MCF 10A (cell line): ENCODE data around the gene LAMB2. TPM values are rescaled to one million over a fixed set of nuclear protein-coding genes. Genes with fewer than 3 reads are reported as not detected.

Experiments
- BruUV-seq: library from RNA; stranded (reverse); fragments of 400-500 nt; replicated peaks from 2 replicates; lab custom pipeline; 2021; lab: Mats Ljungman, UMichigan
- CTCF ChIA-PET: fragments of 300-600 bp; sonication (Branson Sonifier 250); formaldehyde crosslinking; extraction: SDS; loops from one replicate; lab custom pipeline; 2021; ENCODE audit warnings: antibody characterized with exemption, inconsistent platforms; lab: Yijun Ruan, JAX
- POLR2A ChIA-PET: fragments of 300-600, 350-650 bp; sonication (Branson Sonifier 250); formaldehyde crosslinking; extraction: SDS; loops from one replicate; lab custom pipeline; 2020; ENCODE audit warnings: antibody characterized with exemption, inconsistent platforms; lab: Yijun Ruan, JAX
- DNase-seq: peaks from one replicate; pipeline ENCODE4 v3.0.0-alpha.2; 2018; ENCODE audit not compliant: unreplicated experiment
- H3K27ac Mint-ChIP-seq: one replicate; pipeline ENCODE4 v1.8.0; 2022; ENCODE audit warnings: mild to moderate bottlenecking, low read depth, mixed read lengths; ENCODE audit not compliant: unreplicated experiment
- H3K27me3 Mint-ChIP-seq: one replicate; pipeline ENCODE4 v1.8.0; 2022; ENCODE audit warnings: mixed read lengths; ENCODE audit not compliant: insufficient read depth, unreplicated experiment
- H3K36me3 Mint-ChIP-seq: one replicate; pipeline ENCODE4 v1.8.0; 2022; ENCODE audit warnings: mild to moderate bottlenecking, moderate library complexity, mixed read lengths; ENCODE audit not compliant: insufficient read depth, unreplicated experiment
- H3K4me1 Mint-ChIP-seq: one replicate; pipeline ENCODE4 v1.8.0; 2022; ENCODE audit warnings: mixed read lengths; ENCODE audit not compliant: insufficient read depth, unreplicated experiment
- H3K4me3 Mint-ChIP-seq: one replicate; pipeline ENCODE4 v1.8.0; 2022; ENCODE audit warnings: mild to moderate bottlenecking, moderate library complexity, mixed read lengths; ENCODE audit not compliant: unreplicated experiment
- H3K9me3 Mint-ChIP-seq: one replicate; pipeline ENCODE4 v1.8.0; 2022; ENCODE audit warnings: mixed read lengths; ENCODE audit not compliant: unreplicated experiment
- CTCF ChIP-seq: fragments of 200-600 bp; IDR thresholded peaks from one replicate; pipeline ENCODE4 v1.8.0; 2022; ENCODE audit warnings: antibody characterized with exemption, mild to moderate bottlenecking; ENCODE audit not compliant: unreplicated experiment
- intact Hi-C: fragments of 100-400 bp; cut with micrococcal nuclease; formaldehyde crosslinking; loops from 2 replicates; pipeline ENCODE4 v1.14.1; 2022
- total RNA-seq: library from RNA; stranded (reverse); gene quantifications from 2 replicates; pipeline ENCODE4 v1.2.3, GENCODE V29; 2022

The LAMB2 gene
- total RNA-seq, 1 experiment from 2014 or later, result 224 TPM

GRCh38 chr3:49133226-49133951 is 539 bp upstream of the LAMB2 start:
- CTCF ChIA-PET, result interaction anchor here (0.6 to 1.5 kb wide), 6 partner anchors 14 to 344 kb away, joined by 3 to 4 read pairs (median 4); partner anchors contain the start of gene KLHDC8B
- H3K4me1 Mint-ChIP-seq, result peaks cover 16% of the 10 kb centered on the region
- BruUV-seq, result no TSS peak
- intact Hi-C loops, result loop anchor here (1.0 kb wide), 1 partner anchor 13 kb away; the partner anchor contains the start of gene USP19
- H3K36me3 Mint-ChIP-seq, result peaks cover 26% of the 10 kb centered on the region
- H3K4me3 Mint-ChIP-seq, result peak overlapping the region; percentile 90
- peak; percentile 87 for DNase-seq
- no peaks in the 10 kb centered on the region for H3K9me3 Mint-ChIP-seq
- H3K27me3 Mint-ChIP-seq, result no peaks in the 10 kb centered on the region
- peak overlapping the region; percentile 84 for H3K27ac Mint-ChIP-seq
- POLR2A ChIA-PET, result interaction anchor here (0.5 to 5.0 kb wide), 27 partner anchors 13 to 495 kb away, joined by 3 to 64 read pairs (median 4); partner anchors contain the start of genes GPX1, IMPDH2, KLHDC8B and QARS1
- no peak for TF ChIP-seq CTCF

DNA sequence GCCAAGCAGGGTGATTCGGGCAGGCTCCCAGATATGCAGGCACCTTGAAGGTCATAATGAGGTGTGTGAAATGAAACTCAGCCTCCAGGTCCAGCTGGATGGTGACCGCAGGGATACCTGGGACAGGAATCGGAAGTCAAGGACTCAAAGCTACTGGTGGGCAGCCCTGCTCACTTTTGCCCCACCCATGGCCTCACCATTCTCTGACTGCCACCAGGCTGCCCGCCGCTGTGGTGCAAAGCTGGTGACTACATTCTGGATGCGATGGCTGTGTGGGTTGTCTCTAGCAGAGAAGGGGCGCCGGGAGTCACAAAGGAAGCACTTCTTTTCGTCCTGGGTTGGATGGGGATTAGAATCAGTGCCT is 795 bp downstream of the LAMB2 start:
- Mint-ChIP-seq H3K4me1 (peaks cover 16% of the 10 kb centered on the region), H3K27me3 (no peaks in the 10 kb centered on the region), H3K9me3 (no peaks in the 10 kb centered on the region), H3K27ac (peak overlapping the region; percentile 84), H3K36me3 (peaks cover 36% of the 10 kb centered on the region), H3K4me3 (peak overlapping the region; percentile 90)
- CTCF ChIA-PET, result interaction anchor here (0.5 to 1.3 kb wide), 5 partner anchors 10 to 224 kb away, joined by 3 to 6 read pairs (median 3); partner anchors contain the start of gene QRICH1
- intact Hi-C loops, result no loop called here
- DNase-seq, result no peak
- no peak for TF ChIP-seq CTCF
- POLR2A ChIA-PET, result interaction anchor here (0.6 to 5.0 kb wide), 14 partner anchors 12 to 523 kb away, joined by 3 to 64 read pairs (median 8); partner anchors contain the start of genes IMPDH2, NDUFAF3, QARS1 and QRICH1
- no TSS peak for BruUV-seq

- Mint-ChIP-seq H3K27me3 (no peaks in the 10 kb centered on the region), H3K4me3 (peak overlapping the region; percentile 90), H3K4me1 (peaks cover 16% of the 10 kb centered on the region), H3K36me3 (peaks cover 39% of the 10 kb centered on the region), H3K27ac (peak overlapping the region; percentile 84), H3K9me3 (no peaks in the 10 kb centered on the region)
- no peak for DNase-seq
- no peak for TF ChIP-seq CTCF
- POLR2A ChIA-PET, result interaction anchor here (0.7 to 5.0 kb wide), 7 partner anchors 11 to 124 kb away, joined by 3 to 64 read pairs (median 15); partner anchors contain the start of genes NDUFAF3, QARS1, QRICH1 and USP19
- BruUV-seq, result no TSS peak
- intact Hi-C loops, result no loop called here
- CTCF ChIA-PET, result interaction anchor here (0.6 to 1.3 kb wide), 5 partner anchors 19 to 224 kb away, joined by 3 to 6 read pairs (median 3); partner anchors contain the start of gene QRICH1
Measured at GRCh38 chr3:49131576-49131975, 1.3 kb downstream of the LAMB2 start.

DNA sequence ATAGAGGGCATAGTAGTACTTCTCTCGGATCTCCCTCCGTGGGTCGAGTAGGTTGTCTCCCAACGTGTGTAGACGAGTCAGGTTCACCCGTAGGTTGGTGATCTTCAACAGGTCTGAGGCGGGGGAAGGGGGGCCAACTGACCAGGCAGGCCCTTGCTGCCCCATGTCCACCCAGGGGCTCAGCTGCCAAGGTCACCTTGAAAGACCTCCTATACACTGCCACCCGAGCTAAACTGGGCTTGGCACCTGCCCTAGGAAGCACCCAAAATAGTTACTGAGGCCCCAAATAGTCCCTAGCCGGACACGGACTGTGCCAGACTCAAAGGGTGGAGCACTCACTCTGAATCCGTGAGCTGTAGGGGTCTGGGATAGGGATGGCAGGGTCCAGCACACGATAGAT is 1.8 kb downstream of the LAMB2 start:
- H3K27me3 Mint-ChIP-seq, result no peaks in the 10 kb centered on the region
- TF ChIP-seq CTCF, result no peak
- H3K4me3 Mint-ChIP-seq, result peak overlapping the region; percentile 90
- DNase-seq, result no peak
- POLR2A ChIA-PET, result interaction anchor here (0.6 to 5.0 kb wide), 5 partner anchors 11 to 109 kb away, joined by 3 to 64 read pairs (median 29); partner anchors contain the start of genes NDUFAF3, QARS1, QRICH1 and USP19
- peaks cover 42% of the 10 kb centered on the region for H3K36me3 Mint-ChIP-seq
- CTCF ChIA-PET, result interaction anchor here (0.6 to 1.1 kb wide), 3 partner anchors 18 to 143 kb away, joined by 3 to 6 read pairs (median 3); no protein-coding TSS in a partner anchor
- no TSS peak for BruUV-seq
- H3K27ac Mint-ChIP-seq, result peak overlapping the region; percentile 84
- no peaks in the 10 kb centered on the region for H3K9me3 Mint-ChIP-seq
- peaks cover 16% of the 10 kb centered on the region for H3K4me1 Mint-ChIP-seq
- intact Hi-C loops, result no loop called here
